SK-N-SH (cell line): Measurements from ENCODE around the gene ELMO2.

Source experiments
- CHD2 ChIP-seq: fragments of 150-350 bp; IDR thresholded peaks from 2 replicates; pipeline ENCODE4 v1.6.1; 2018; ENCODE audit warnings: low read length; ENCODE audit not compliant: partially characterized antibody
- CTCF ChIP-seq: fragments of 200-600 bp; sonication (generic); IDR thresholded peaks from 2 replicates; pipeline ENCODE4 v1.6.1; 2017; ENCODE audit warnings: antibody characterized with exemption, mild to moderate bottlenecking, moderate library complexity
- GABPA ChIP-seq: IDR thresholded peaks from 2 replicates; pipeline ENCODE4 v1.4.0; 2012; ENCODE audit warnings: low read depth, mild to moderate bottlenecking
- RFX5 ChIP-seq: IDR thresholded peaks from 2 replicates; pipeline ENCODE4 v1.6.1; 2012; ENCODE audit warnings: mild to moderate bottlenecking, improper control_type of control experiment, low read length

DNA sequence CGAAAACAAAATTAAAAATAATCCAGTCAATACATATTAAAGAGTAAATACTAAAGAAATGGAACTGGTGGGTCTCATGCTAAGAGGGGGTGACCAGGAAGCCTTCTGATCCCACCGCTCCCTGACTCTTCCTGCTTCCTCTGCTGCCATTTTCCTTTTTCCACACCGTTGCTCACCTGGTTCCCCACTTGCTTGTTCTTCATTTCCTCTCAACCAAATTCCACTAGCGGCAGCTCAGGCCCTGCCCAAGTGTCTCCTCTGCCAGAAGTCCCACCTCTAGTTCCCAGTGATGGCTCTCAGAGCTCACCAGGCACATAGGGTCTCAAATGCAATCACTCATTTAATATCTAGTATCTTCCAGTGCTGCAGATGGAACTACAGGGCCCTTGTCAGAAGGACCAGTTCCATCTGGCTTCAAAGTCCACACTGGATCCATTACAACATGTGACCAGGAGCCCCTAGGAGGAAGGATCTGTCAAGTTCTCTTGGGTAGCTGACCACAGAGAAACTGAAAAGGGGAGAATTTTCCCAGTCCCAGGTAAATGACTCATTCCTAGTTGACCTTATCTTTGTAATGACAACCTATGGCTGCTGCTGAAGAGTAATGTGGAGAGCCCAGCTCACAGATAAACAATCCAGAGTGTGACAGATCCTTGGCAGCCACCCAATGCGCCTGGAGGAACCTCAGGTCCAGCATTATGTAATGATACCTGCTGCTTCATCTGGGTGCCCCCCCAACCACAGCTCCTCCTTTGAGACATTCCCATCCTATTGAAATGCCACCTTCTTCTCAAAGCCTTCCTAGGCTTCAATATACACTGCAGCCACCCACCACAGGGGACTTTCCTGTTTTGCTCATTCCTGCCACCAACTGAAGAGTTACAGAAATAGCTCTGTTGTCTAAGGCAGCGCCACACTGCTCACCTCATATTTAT lies 38.2 kb downstream of the ELMO2 start:
- TF ChIP-seq CTCF (no peak), CHD2 (no peak), GABPA (no peak), RFX5 (no peak)
